ENCODE measurements around the gene TANGO2. TPM values are rescaled to one million over a fixed set of nuclear protein-coding genes. Genes with fewer than 3 reads are reported as not detected.

The TANGO2 gene
- total and polyA plus RNA-seq, 9 of the 15 experiments (the other 6 are each of a cell fraction or from before 2014, with no cell fraction given) = 15.5 to 94.9 (median 70.1) TPM

DNA sequence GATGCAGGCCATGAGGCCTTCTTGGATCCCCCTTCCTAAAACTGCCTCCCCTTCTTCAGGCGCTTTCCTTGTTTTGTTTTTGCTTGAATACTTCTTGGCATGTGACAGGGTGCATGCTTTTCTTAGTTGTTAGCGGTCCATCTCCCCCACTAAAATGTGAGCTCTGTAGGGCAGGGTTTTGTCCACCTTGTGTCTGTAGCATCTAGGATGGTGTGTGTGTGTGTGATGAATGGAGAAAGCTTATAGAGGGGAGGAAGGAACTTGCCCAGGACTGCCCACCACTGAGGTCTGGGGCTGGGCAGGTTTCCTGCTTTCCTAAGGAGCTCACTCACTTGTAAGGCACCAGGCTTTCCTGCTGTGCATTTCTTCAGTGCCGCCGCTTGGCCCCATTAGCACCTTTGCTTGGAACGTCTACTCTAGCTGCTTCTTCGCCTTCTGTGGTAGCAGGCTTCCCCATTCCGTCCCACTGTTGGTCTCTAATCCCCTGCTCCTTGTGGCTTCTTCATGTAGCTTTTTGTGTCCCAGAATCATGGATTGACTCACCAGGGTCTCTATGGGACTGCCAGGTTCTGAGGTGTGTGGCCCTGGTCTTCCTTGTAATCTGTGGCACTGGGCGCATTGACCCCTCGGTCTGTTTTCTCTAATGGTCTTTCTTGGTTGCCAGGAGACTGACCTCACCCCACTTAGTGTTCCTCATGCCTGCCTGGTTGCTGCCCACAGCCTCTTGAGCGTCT lies 62.4 kb downstream of the TANGO2 start:
- H3K4me2 ChIP-seq (ENCODE audit: insufficient read depth, low read length) = peak overlapping the region; percentile 76
- no peaks in the 10 kb centered on the region for H3K9me3 ChIP-seq (replicated peaks; ENCODE audit: control insufficient read depth, insufficient read depth, low read depth, low read length)
- DNase-seq (ENCODE audit: extremely low read depth in 1 of 4, low spot score in 3 of 4) (peak in 1 of 4 experiments; percentile 47), FAIRE-seq (no peak), ATAC-seq (no peak)
- H3K27me3 ChIP-seq (ENCODE audit: control insufficient read depth in 2 of 2, insufficient read depth in 2 of 2, low read length in 2 of 2) = no peaks in the 10 kb centered on the region
- no peak overlapping the region for H2AFZ ChIP-seq (ENCODE audit: low read depth, low read length)
- peaks cover 45 to 71% of the 10 kb centered on the region in 2 experiments for H3K4me1 ChIP-seq (replicated peaks in 1 of 2; ENCODE audit: control insufficient read depth in 2 of 2, insufficient read depth in 2 of 2, low read length in 2 of 2)
- peaks cover 16% of the 10 kb centered on the region for H3K9me1 ChIP-seq (ENCODE audit: control insufficient read depth, insufficient read depth, low read length)
- no TSS peak for BruUV-seq (replicated peaks)
- H3K9ac ChIP-seq (ENCODE audit: insufficient read depth in 1 of 2, low read depth in 2 of 2, low read length in 2 of 2) = peak overlapping the region; percentile 39 to 89
- POLR2A ChIA-PET = interaction anchor here (0.6 to 10.4 kb wide), 27 partner anchors 8 to 327 kb away, joined by 3 to 145 read pairs (median 4); partner anchors contain the start of genes COMT, RANBP1, TANGO2 and TRMT2A
- peaks cover 68% of the 10 kb centered on the region for H3K36me3 ChIP-seq (ENCODE audit: control insufficient read depth, insufficient read depth, low read length)
- WGBS (ENCODE audit: insufficient coverage, low coverage, missing lambda C conversion rate) = 73% methylated on average over 10 of the region's 10 CpGs
- CTCF ChIA-PET (ENCODE audit: low intra/inter-chr PET ratio) = interaction anchor here (2.8 kb wide), 1 partner anchor 113 kb away, joined by 19 read pairs; no protein-coding TSS in a partner anchor
- H3K4me3 ChIP-seq = peak overlapping the region; percentile 1; the same call in 1 of the 2 replicates
- H3K79me2 ChIP-seq (ENCODE audit: control insufficient read depth, insufficient read depth, low read length) = peaks cover 84% of the 10 kb centered on the region
- H4K20me1 ChIP-seq (replicated peaks; ENCODE audit: control insufficient read depth, insufficient read depth, low read length) = peaks cover 33% of the 10 kb centered on the region
- intact Hi-C loops (cut with micrococcal nuclease) = no loop called here
- peak overlapping the region; percentile 38 for H3K27ac ChIP-seq (ENCODE audit: extremely low read depth, low read depth, low read length)
- in situ Hi-C loops (cut with MboI) = no loop called here
- TF ChIP-seq, protein P1, sequence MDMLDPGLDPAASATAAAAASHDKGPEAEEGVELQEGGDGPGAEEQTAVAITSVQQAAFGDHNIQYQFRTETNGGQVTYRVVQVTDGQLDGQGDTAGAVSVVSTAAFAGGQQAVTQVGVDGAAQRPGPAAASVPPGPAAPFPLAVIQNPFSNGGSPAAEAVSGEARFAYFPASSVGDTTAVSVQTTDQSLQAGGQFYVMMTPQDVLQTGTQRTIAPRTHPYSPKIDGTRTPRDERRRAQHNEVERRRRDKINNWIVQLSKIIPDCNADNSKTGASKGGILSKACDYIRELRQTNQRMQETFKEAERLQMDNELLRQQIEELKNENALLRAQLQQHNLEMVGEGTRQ (CRISPR knock-in tag; IDR thresholded peaks at IDR 0.05) = no peak
- TF ChIP-seq, protein P2, sequence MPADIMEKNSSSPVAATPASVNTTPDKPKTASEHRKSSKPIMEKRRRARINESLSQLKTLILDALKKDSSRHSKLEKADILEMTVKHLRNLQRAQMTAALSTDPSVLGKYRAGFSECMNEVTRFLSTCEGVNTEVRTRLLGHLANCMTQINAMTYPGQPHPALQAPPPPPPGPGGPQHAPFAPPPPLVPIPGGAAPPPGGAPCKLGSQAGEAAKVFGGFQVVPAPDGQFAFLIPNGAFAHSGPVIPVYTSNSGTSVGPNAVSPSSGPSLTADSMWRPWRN (IDR thresholded peaks at IDR 0.05; ENCODE audit: low read depth) = no peak
- TF ChIP-seq ZNF224 (CRISPR knock-in tag; IDR thresholded peaks at IDR 0.05) (no peak), NR4A1 (CRISPR knock-in tag; IDR thresholded peaks at IDR 0.05) (peak; percentile 65; the same call in 1 of the 2 replicates), NR4A1 (tag; IDR thresholded peaks at IDR 0.05) (no peak), SMAD4 (CRISPR knock-in tag; conservative IDR thresholded peaks at IDR 0.05) (no peak), IFI16 (CRISPR knock-in tag; IDR thresholded peaks at IDR 0.05) (no peak), L3MBTL2 (IDR thresholded peaks at IDR 0.05) (no peak), SMAD3 (CRISPR knock-in tag; conservative IDR thresholded peaks at IDR 0.05) (no peak), ELF4 (CRISPR knock-in tag; IDR thresholded peaks at IDR 0.05) (peak; percentile 51; the same call in 1 of the 2 replicates), ERF (CRISPR knock-in tag; IDR thresholded peaks at IDR 0.05) (peak; percentile 64; the same call in 1 of the 2 replicates), NONO (IDR thresholded peaks at IDR 0.05; ENCODE audit: low read depth in 2 of 2, low read length in 1 of 2) (no peak)
- TF ChIP-seq, protein P3, sequence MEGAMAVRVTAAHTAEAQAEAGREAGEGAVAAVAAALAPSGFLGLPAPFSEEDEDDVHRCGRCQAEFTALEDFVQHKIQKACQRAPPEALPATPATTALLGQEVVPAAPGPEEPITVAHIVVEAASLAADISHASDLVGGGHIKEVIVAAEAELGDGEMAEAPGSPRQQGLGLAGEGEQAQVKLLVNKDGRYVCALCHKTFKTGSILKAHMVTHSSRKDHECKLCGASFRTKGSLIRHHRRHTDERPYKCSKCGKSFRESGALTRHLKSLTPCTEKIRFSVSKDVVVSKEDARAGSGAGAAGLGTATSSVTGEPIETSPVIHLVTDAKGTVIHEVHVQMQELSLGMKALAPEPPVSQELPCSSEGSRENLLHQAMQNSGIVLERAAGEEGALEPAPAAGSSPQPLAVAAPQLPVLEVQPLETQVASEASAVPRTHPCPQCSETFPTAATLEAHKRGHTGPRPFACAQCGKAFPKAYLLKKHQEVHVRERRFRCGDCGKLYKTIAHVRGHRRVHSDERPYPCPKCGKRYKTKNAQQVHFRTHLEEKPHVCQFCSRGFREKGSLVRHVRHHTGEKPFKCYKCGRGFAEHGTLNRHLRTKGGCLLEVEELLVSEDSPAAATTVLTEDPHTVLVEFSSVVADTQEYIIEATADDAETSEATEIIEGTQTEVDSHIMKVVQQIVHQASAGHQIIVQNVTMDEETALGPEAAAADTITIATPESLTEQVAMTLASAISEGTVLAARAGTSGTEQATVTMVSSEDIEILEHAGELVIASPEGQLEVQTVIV (CRISPR knock-in tag; IDR thresholded peaks at IDR 0.05; ENCODE audit: borderline replicate concordance) = no peak; the same call in 1 of the 2 replicates
- TF ChIP-seq, protein P4, sequence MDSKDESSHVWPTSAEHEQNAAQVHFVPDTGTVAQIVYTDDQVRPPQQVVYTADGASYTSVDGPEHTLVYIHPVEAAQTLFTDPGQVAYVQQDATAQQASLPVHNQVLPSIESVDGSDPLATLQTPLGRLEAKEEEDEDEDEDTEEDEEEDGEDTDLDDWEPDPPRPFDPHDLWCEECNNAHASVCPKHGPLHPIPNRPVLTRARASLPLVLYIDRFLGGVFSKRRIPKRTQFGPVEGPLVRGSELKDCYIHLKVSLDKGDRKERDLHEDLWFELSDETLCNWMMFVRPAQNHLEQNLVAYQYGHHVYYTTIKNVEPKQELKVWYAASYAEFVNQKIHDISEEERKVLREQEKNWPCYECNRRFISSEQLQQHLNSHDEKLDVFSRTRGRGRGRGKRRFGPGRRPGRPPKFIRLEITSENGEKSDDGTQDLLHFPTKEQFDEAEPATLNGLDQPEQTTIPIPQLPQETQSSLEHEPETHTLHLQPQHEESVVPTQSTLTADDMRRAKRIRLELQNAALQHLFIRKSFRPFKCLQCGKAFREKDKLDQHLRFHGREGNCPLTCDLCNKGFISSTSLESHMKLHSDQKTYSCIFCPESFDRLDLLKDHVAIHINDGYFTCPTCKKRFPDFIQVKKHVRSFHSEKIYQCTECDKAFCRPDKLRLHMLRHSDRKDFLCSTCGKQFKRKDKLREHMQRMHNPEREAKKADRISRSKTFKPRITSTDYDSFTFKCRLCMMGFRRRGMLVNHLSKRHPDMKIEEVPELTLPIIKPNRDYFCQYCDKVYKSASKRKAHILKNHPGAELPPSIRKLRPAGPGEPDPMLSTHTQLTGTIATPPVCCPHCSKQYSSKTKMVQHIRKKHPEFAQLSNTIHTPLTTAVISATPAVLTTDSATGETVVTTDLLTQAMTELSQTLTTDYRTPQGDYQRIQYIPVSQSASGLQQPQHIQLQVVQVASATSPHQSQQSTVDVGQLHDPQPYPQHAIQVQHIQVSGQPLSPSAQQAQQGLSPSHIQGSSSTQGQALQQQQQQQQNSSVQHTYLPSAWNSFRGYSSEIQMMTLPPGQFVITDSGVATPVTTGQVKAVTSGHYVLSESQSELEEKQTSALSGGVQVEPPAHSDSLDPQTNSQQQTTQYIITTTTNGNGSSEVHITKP (IDR thresholded peaks at IDR 0.05; ENCODE audit: partially characterized antibody) = no peak

All from K562 (cell line).